PFSK-1 (cell line): ENCODE data around the gene ANK2.

Source experiments
- FOXP2 ChIP-seq: optimal IDR thresholded peaks from 2 replicates; pipeline ENCODE3; 2011; ENCODE audit warnings: borderline replicate concordance, control low read depth, inconsistent platforms; ENCODE audit not compliant: insufficient read depth; ENCODE audit errors: extremely low read length, extremely low read depth
- POLR2AphosphoS5 ChIP-seq: IDR thresholded peaks from 2 replicates; pipeline ENCODE4 v1.6.1; 2012; ENCODE audit warnings: low read depth, mild to moderate bottlenecking, control low read depth, low read length, moderate library complexity
- REST ChIP-seq, 2 experiments: IDR thresholded peaks; 2 replicates each; pipeline versions ENCODE4 v1.6.1 to v1.8.0; 2011 to 2012; ENCODE audit warnings: low read depth in 2 of 2, low read length in 2 of 2, control low read depth in 1 of 2, inconsistent platforms in 1 of 2, mild to moderate bottlenecking in 1 of 2, moderate library complexity in 1 of 2; ENCODE audit not compliant: insufficient read depth in 1 of 2
- SIN3A ChIP-seq: IDR thresholded peaks from 2 replicates; pipeline ENCODE4 v1.6.1; 2012; ENCODE audit warnings: mild to moderate bottlenecking, low read length, moderate library complexity, borderline replicate concordance; ENCODE audit not compliant: insufficient read depth
- TAF1 ChIP-seq: IDR thresholded peaks from 2 replicates; pipeline ENCODE4 v1.6.1; 2012; ENCODE audit warnings: low read length, control low read depth, borderline replicate concordance; ENCODE audit not compliant: insufficient read depth

Gene ANK2

GRCh38 chr4:113248320-113248719 lies 198.9 kb downstream of the ANK2 start:
- no peak for TF ChIP-seq FOXP2
- TF ChIP-seq TAF1: no peak
- TF ChIP-seq SIN3A: no peak
- TF ChIP-seq REST (IDR thresholded peaks at IDR 0.05; ENCODE audit: insufficient read depth in 1 of 2, low read depth in 2 of 2, low read length in 2 of 2): no peak
- TF ChIP-seq POLR2AphosphoS5: no peak

DNA sequence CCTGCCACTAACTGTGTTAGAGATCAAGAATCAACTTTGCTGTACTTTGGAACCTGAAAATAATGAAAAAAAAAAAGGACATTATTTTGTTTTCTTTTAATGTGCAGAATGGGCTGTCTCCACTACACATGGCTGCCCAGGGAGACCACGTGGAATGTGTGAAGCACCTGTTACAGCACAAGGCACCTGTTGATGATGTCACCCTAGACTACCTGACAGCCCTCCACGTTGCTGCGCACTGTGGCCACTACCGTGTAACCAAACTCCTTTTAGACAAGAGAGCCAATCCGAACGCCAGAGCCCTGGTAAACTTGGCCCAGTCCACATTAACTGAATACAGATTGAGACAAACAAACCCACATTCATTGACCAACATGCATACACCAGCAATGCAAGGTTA lies 206.2 kb downstream of the ANK2 start:
- TF ChIP-seq SIN3A: no peak
- TF ChIP-seq REST (IDR thresholded peaks at IDR 0.05; ENCODE audit: insufficient read depth in 1 of 2, low read depth in 2 of 2, low read length in 2 of 2): no peak
- no peak for TF ChIP-seq TAF1
- TF ChIP-seq FOXP2: no peak
- TF ChIP-seq POLR2AphosphoS5: no peak

DNA sequence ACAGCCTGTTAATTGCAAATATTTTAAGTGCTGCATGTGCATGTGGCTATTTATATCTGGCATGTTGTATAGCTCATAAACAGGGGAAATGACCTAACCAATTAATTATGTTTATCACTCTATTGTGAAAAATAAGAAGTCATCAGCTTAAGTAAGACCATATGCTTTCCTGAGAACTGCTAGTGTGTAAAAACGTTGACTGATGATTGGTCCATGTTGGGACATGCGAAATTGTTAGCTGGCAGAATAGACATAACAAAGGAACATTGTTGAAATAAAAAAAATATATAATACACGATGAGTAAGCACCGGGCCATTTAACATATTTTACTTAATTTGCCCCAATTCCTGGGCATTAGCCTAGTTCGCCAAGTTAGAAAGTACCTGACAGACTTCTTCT lies 207.5 kb downstream of the ANK2 start:
- TF ChIP-seq SIN3A (no peak), FOXP2 (no peak), TAF1 (no peak), REST (IDR thresholded peaks at IDR 0.05; ENCODE audit: insufficient read depth in 1 of 2, low read depth in 2 of 2, low read length in 2 of 2) (no peak), POLR2AphosphoS5 (no peak)

- TF ChIP-seq POLR2AphosphoS5 (no peak), FOXP2 (no peak), REST (IDR thresholded peaks at IDR 0.05; ENCODE audit: insufficient read depth in 1 of 2, low read depth in 2 of 2, low read length in 2 of 2) (no peak), SIN3A (no peak), TAF1 (no peak)
Measured at GRCh38 chr4:113260688-113261087, 211.2 kb downstream of the ANK2 start.

DNA sequence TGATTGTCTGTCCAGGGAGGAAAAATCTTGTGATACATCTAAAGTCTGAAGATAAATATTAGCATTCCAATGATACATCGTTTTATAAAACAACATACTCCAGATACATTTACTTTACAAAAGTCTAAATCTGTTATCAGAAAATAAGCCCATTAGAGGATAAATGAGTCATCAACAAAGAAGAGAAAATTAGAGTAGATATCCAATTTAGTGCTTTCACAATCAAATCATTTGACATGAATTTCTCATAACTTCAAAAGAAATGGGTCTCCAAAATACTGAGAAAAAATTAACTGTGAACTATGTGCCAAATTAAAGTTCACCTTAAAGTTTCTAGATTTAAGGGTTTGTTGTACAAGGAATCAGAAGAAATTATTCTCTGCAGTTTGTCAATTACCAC lies 213.8 kb downstream of the ANK2 start:
- no peak for TF ChIP-seq SIN3A
- TF ChIP-seq TAF1: no peak
- no peak for TF ChIP-seq REST (IDR thresholded peaks at IDR 0.05; ENCODE audit: insufficient read depth in 1 of 2, low read depth in 2 of 2, low read length in 2 of 2)
- no peak for TF ChIP-seq POLR2AphosphoS5
- TF ChIP-seq FOXP2: no peak
